Measurements from ENCODE around the gene ABCG4. TPM values are rescaled to one million over a fixed set of nuclear protein-coding genes. Genes with fewer than 3 reads are reported as not detected.
"Not testable (repeated sequence)": the region's sequence is repeated elsewhere in the genome, so short reads cannot be mapped to it uniquely, and the experiment has no call there.

ABCG4 gene
- total RNA-seq, 2 donors from 2014 or later = 1.4 to 1.8 TPM

DNA sequence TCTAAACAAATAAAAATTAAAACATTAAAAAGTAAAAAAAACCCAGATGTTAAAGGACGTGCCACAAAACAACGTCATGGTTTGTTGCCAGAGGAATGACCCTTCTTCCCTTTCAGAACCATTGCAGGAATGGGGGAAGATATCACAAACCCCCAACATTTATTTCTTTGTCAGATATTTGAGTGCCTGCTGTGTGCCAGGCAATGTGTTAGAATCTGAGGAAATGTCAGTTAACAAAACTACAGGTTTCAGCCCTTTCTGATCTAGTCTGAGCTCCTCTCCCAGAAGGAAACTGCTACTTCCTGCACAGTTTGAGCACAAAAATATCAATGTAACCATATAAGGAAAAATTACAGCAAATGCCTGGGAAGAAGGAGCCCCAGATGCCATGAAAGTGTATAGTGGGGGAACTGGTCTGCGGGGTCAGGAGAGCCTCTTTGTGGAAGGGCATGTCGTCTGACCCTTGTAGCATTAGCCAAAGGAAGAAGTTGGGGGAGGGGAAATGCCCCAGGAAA, 29.4 kb downstream of the ABCG4 start:
- DNase-seq (ENCODE audit: low spot score) = no peak
- Histone ChIP-seq H3K4me1 (peaks cover 0 to 5% of the 10 kb centered on the region in 2 donors), H3K9me3 (no peaks in the 10 kb centered on the region), H3K27ac (no peak overlapping the region), H3K36me3 (peaks cover 27% of the 10 kb centered on the region), H3K4me3 (no peak overlapping the region), H3K27me3 (no peaks in the 10 kb centered on the region)
- TF ChIP-seq, protein P1, sequence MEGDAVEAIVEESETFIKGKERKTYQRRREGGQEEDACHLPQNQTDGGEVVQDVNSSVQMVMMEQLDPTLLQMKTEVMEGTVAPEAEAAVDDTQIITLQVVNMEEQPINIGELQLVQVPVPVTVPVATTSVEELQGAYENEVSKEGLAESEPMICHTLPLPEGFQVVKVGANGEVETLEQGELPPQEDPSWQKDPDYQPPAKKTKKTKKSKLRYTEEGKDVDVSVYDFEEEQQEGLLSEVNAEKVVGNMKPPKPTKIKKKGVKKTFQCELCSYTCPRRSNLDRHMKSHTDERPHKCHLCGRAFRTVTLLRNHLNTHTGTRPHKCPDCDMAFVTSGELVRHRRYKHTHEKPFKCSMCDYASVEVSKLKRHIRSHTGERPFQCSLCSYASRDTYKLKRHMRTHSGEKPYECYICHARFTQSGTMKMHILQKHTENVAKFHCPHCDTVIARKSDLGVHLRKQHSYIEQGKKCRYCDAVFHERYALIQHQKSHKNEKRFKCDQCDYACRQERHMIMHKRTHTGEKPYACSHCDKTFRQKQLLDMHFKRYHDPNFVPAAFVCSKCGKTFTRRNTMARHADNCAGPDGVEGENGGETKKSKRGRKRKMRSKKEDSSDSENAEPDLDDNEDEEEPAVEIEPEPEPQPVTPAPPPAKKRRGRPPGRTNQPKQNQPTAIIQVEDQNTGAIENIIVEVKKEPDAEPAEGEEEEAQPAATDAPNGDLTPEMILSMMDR (IDR thresholded peaks at IDR 0.05) = no peak

DNA sequence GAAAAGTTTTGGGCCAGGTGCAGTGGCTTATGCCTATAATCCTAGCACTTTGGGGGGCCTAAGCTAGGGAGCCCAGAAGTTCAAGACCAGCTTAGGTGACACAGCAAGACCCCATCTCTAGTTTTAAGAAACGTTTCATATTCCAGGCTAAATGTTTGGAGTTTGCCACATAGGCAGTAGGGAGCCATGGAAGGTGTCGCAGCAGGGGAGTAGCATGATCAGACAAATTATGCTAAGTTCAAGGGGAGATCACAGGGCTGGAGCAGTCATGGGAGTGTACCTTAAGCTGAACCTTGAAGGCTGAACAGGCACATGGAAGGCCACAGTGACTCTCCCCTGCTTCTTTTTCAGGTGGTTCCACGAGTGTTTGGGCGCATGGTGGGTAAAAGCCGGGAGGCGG, 30.5 kb downstream of the ABCG4 start:
- H3K27ac ChIP-seq = no peak overlapping the region
- no peaks in the 10 kb centered on the region for H3K9me3 ChIP-seq
- no peak overlapping the region for H3K4me3 ChIP-seq
- H3K4me1 ChIP-seq = peaks cover 0 to 5% of the 10 kb centered on the region in 2 donors
- DNase-seq (ENCODE audit: low spot score) = no peak
- H3K27me3 ChIP-seq = no peaks in the 10 kb centered on the region
- peaks cover 21% of the 10 kb centered on the region for H3K36me3 ChIP-seq
- TF ChIP-seq, protein P1 (IDR thresholded peaks at IDR 0.05) = no peak

DNA sequence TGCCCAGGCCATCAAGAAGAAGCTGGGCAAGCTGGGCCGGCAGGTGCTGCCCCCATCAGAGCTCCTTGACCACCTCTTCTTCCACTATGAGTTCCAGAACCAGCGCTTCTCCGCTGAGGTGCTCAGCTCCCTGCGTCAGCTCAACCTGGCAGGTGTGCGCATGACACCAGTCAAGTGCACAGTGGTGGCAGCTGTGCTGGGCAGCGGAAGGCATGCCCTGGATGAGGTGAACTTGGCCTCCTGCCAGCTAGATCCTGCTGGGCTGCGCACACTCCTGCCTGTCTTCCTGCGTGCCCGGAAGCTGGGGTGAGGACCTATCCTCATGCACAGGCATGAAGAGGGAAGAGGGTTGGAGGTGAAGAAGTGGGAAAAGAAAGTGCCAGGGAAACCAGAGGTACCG, 31.1 kb downstream of the ABCG4 start:
- DNase-seq (ENCODE audit: low spot score) = no peak
- Histone ChIP-seq H3K9me3 (no peaks in the 10 kb centered on the region), H3K4me1 (peaks cover 0 to 5% of the 10 kb centered on the region in 2 donors), H3K27ac (no peak overlapping the region), H3K4me3 (no peak overlapping the region), H3K27me3 (no peaks in the 10 kb centered on the region), H3K36me3 (peaks cover 16% of the 10 kb centered on the region)
- TF ChIP-seq, protein P1 (IDR thresholded peaks at IDR 0.05) = no peak

DNA sequence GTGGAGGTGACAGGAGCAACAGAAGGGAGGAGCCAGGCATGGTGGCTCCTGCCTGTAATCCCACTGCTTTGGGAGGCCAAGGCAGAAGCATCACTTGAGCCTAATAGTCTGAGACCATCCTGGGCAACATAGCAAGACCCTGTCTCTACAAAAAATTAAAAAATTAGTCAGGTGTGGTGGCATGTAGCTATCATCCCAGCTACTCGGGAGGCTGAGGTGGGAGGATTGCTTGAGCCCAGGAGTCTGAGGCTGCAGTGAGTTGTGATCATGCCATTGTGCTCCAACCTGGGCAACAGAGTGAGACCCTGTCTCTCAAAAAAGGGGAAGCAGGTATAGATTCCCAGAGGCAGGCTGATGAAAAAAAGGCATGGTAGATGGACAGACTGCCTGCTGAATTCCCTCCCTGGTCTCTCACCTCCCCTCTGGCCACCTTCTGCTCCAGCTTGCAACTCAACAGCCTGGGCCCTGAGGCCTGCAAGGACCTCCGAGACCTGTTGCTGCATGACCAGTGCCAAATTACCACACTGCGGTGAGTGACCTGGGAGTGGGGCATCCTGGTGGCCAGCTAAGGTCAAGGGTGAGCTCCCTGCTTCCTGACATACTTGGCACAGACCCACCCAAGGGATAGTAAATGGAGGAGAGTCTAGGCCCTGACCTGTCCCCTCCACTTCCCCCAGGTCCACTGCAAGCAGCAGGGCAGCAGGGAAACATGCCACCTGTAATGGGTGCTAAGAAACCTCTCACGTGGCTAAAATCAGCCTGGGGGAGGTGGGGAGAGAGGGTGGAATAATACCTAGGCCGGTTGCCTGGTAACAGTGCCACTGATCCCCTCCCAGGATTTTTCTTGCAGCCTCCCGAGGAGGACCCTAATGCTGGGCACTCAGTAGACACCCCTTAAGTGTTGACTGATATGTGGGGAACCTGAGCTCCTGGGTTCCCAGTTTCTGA, 32.2 kb downstream of the ABCG4 start:
- Histone ChIP-seq H3K27me3 (no peaks in the 10 kb centered on the region), H3K4me1 (peaks cover 0 to 5% of the 10 kb centered on the region in 2 donors), H3K9me3 (no peaks in the 10 kb centered on the region), H3K27ac (no peak overlapping the region), H3K36me3 (peaks cover 6% of the 10 kb centered on the region), H3K4me3 (no peak overlapping the region)
- DNase-seq (ENCODE audit: low spot score) = no peak
- TF ChIP-seq, protein P1 (IDR thresholded peaks at IDR 0.05) = no peak

DNA sequence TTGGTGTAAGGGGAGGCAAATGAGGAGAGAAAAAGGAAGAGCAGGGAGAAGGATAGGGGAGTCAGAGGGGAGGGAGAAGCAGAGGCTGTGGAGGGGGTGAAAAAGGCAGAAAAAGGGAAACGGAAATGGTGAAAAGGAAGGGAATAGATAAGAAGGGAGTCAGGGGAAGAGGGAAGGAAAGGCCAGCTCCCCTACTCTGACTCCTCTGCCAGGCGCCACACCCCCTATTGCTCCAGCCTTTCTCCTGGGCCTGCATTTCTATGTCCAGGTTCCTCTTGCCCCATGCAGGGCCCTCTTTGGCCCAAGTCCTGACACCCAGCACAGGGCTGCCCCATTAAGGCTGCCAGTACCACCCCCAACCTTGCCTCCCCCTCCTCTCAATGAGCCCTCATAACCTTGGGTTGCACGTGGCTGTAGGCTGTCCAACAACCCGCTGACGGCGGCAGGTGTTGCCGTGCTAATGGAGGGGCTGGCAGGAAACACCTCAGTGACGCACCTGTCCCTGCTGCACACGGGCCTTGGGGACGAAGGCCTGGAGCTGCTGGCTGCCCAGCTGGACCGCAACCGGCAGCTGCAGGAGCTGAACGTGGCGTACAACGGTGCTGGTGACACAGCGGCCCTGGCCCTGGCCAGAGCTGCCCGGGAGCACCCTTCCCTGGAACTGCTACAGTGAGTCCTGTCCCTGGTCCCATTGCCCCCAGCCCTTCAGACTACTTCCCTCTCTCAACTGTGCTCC, 33.0 kb downstream of the ABCG4 start:
- Histone ChIP-seq H3K27me3 (no peaks in the 10 kb centered on the region), H3K27ac (no peak overlapping the region), H3K36me3 (peaks cover 6% of the 10 kb centered on the region)

DNA sequence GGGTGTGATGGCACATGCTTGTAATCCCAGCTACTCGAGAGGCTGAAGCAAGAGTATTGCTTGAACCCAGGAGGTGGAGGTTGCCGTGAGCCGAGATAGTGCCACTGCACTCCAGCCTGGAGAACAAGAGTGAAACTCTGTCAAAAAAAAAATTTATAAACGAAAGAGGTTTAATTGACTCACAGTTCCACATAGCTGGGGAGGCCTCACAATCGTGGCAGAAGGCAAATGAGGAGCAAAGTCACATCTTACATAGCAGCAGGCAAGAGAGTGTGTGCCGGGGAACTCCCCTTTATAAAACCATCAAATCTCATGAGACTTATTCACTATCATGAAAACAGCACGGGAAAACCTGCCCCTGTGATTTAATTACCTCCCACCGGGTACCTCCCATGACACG, 35.5 kb downstream of the ABCG4 start:
- not testable (repeated sequence) for H3K27me3 ChIP-seq; H3K9me3 ChIP-seq; H3K4me3 ChIP-seq; H3K4me1 ChIP-seq; H3K36me3 ChIP-seq; H3K27ac ChIP-seq; DNase-seq (ENCODE audit: low spot score)

More for the DNA sequence above, 33.0 kb downstream of the ABCG4 start:
- H3K4me1 ChIP-seq = peaks cover 0 to 5% of the 10 kb centered on the region in 2 donors
- TF ChIP-seq, protein P1 (IDR thresholded peaks at IDR 0.05) = no peak
- H3K9me3 ChIP-seq = no peaks in the 10 kb centered on the region
- DNase-seq (ENCODE audit: low spot score) = no peak
- no peak overlapping the region for H3K4me3 ChIP-seq
